ENCODE measurements around the gene RGL4. TPM values are rescaled to one million over a fixed set of nuclear protein-coding genes. Genes with fewer than 3 reads are reported as not detected.
A peak's percentile ranks its signal among the peaks of the same experiment; 100 is the strongest.
"Not testable (repeated sequence)": the region's sequence is repeated elsewhere in the genome, so short reads cannot be mapped to it uniquely, and the experiment has no call there.

RGL4 gene
- polyA plus RNA-seq, 3 donors, result 2.3 to 6.7 (median 2.8) TPM

DNA sequence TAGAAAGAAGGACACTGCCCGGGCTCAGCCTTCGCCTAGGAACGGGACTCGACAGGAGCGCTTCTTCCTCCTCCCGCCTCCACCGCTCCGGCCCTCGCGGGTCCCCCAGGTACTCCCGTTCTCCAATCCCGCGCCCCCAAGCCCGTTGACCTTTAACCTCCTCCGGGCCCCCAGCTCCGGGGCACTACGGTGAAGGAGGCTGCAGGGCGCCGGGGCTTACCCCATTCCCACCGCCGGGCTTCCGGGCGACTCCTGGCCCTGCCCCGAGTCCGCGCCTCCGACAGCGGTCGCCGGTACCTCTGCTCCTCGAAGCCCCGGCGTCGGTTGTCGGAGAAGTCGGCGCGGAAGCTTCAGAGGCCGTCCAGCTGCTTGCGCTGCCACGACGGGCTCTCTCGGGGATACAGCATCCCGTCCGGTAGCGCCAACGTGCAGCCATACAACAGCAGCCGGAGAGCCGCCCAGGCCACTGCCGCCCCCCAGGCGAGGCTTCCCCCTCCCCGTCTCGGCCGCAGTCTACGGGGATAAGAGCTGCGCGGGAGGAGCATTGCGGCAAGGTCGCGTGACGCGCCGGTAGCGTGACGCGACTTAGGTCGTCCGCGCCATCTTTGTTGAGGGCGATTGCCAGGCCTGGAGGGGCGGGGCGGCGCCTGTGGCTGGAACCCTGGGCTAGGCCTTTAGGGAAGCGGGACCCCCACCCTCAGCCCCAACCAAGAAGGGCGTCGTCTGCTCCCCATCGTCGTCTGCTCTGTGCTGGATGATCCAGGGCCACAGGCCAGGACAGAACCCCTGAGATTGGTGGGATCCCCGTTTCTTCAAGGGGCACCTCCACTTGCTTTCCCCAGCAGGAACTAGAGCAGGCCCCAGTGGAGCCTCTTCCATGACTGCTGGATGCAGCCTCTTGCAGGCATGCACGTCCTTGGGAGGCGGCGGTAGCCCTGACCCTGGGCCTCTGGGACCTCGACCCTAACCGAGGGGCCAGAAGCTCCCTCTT is 26.3 kb downstream of the RGL4 start:
- DNase-seq (ENCODE audit: extremely low read depth in 1 of 11, low read depth in 9 of 11, low spot score in 4 of 11), result peak; percentile 64 to 84 (median 80)

DNA sequence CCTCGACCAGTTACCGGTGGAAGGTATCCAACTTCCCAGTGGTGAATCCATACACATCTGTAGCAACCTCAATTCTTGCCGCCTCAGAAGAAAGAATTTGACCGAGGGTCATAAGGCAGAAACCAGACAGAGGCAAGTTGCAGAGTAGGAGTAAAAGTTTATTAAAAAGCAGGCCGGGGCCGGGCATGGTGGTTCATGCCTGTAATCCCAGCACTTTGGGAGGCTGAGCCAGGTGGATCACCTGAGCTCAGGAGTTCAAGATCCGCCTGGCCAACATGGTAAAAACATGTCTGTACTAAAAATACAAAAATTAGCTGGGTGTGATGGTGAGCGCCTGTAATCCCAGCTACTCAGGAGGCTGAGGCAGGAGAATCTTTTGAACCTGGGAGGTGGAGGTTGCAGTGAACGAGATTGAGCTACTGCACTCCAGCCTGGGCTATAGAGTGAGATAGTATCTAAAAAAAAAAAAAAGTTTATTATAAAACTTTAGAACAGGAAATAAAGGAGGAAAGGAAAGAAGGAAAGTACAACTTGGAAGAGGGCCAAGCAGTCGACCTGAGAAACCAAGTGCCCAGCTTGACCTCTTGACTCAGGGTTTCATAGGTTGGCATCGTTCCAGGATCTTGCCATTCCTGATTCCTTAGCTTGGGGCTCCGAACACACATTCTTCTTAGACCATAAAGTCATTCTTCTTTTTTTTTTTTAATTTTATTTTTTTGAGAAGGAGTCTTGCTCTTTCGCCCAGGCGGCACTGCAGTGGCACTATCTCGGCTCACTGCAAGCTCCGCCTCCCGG is 27.8 kb downstream of the RGL4 start:
- peak in 1 of 11 donors; percentile 9 for DNase-seq (ENCODE audit: extremely low read depth in 1 of 11, low read depth in 9 of 11, low spot score in 4 of 11)

DNA sequence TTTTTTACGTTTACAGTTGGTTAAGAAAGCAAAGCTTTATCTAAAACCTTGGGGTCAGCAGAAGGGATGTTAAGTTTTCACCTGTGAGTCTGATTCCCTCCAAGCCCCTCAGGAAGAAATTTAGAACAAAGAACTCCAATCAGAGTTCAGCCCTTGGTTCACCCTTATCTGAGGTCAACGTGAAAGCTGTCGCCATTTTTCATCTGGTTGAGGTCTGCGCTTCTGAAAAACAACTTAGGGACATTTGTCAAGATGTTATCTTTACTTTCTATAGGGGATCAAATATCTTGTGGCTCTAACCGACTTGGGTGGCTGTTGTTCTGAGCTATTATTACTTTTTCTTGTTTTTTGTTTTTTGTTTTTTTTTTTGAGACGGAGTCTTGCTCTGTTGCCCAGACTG is 30.0 kb downstream of the RGL4 start:
- no peak for DNase-seq (ENCODE audit: extremely low read depth in 1 of 11, low read depth in 9 of 11, low spot score in 4 of 11)

DNA sequence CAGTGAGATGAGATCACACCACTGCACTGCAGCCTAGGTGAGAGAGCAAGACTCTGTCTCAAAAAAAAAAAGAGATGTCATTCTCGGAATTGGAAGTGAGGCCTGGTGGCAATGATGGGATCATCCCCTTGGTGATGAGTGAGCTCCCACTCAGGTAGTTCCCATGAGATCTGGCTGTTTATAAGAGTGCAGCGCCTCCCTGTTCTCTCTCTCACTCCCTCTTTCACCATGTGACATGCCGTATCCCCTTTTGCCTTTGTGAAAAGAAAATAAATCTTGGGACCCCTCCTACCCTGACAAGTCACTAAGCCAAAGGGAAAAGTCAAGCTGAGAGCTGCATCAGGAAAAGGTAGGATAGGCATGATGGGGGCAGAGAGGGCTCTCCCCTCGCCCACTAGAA is 31.3 kb downstream of the RGL4 start:
- DNase-seq (ENCODE audit: extremely low read depth in 1 of 11, low read depth in 9 of 11, low spot score in 4 of 11), result no peak

DNA sequence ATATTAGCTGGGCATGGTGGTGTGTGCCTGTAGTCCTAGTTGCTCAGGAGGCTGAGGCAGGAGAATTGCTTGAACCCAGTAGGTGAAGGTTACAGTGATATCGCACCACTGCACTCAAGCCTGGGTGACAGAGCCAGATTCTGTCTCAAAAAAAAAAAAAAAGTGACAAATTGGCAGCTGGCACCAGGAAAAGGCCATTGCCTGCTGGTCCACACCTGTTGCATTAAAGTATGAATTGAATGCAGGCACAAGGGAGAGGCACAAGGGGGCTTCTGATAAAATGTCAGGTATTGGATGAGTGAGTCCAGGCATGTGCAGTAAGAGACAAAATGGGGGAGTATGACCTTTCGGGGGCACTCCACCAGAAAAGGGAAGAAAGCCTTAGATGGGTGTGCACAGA is 31.9 kb downstream of the RGL4 start:
- DNase-seq (ENCODE audit: extremely low read depth in 1 of 11, low read depth in 9 of 11, low spot score in 4 of 11), result no peak

DNA sequence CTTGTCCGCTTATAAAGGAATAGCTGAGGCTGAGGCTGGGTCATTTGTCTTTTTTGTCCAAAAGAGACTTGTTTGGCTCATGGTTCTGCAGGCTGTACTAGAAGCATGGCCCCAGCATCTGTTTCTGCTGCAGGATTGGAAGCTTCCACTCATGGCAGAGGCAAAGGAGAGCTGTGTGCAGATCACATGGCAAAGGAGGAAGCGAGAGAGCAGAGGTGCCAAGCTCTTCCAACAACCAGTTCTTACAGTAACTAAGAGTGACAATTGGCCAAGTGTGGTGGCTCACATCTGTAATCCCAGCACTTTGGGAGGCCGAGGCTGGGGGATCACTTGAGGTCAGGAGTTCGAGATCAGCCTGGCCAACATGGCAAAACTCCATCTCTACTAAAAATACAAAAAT is 37.3 kb downstream of the RGL4 start:
- not testable (repeated sequence) for DNase-seq (ENCODE audit: extremely low read depth in 1 of 11, low read depth in 9 of 11, low spot score in 4 of 11)

DNA sequence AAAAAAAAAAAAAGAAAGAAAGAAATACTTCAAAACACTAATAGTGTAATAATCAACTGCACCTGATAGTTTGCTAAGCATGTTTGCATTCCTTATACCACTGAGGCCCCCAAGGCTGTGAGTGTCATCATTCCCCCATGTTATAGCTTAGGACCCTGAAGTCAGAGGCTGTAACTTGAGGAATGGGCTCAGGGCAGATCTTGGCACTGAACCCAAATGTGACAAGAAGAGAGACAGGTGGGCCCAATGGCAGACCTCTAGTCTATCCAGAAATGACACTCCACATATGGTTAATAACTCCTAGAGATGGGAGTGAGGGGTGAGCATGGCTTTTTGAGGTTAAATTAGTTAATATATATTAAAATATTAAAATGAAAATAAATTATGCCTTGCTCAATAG is 46.9 kb downstream of the RGL4 start:
- no peak for DNase-seq (ENCODE audit: extremely low read depth in 1 of 11, low read depth in 9 of 11, low spot score in 4 of 11)

DNA sequence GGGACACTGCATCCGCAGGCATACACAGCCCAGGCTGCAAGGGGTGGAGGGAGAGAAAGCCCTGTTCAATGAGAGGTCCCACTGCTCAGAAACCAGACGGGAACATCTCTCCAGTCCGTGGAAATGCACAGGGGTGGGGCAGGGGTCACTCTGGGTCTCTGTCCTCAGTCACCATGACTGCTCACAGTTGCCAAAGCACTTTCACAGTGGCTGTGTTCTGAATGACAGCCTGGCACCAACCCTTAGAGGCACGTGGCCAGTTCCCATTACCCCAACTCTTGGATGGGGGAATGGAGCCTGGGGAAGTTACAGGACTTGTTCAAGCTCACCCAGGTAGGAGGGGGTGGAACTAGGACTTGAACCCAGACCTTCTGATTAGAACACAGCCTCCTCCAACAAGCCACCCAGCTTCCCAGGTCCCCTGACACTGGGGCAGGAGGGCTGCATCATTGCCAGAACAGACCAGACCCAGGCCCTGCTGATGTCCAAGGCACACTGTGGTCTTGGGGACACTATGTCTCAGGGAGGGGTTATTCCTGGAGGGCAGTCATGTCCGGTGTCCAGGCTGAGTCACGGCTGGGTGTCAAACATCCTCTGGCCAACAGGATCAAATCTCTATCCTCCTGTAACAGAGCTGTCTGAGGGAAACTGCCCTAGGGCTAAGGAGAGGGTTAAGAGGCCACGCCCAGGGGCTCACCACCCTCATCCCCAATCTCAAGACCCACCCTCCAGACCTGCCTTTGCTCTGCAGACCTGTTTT is 51.9 kb downstream of the RGL4 start:
- DNase-seq (ENCODE audit: extremely low read depth in 1 of 11, low read depth in 9 of 11, low spot score in 4 of 11), result no peak

DNA sequence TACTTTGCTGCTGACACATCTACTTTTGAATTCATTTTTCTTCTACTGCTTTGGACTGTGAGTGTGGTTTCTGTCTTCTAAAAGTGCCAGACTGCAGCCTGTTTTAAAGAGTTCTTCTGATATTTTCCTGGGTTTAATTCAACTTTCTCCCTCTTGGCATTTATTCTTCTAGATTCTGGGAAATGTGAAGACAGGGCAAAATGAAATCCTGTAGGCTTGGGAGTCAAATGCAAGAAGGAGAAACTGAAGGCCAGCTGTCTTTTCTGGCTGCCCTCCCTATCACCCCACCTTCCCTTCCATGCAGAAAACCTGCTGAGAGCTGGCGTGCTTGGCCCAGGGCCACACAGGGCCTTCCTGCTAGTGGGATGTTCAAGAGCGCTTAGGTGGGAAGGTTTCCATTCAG is 52.5 kb downstream of the RGL4 start:
- no peak for DNase-seq (ENCODE audit: extremely low read depth in 1 of 11, low read depth in 9 of 11, low spot score in 4 of 11)

DNA sequence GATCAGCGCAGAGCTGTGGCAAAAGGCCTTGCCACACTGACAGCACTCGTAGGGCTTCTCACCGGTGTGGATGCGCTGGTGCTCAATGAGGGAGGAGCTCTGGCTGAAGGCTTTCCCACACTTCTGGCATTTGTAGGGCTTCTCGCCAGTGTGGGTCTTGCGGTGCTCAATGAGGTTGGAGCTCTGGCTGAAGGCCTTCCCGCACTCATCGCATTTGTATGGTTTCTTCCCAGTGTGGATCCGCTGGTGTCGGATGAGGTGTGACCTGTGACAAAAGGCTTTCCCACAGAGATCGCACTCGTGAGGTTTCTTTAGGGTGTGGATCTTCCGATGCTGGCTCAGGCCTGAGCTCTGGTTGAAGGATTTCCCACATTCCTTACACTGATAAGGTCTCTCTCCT is 53.2 kb downstream of the RGL4 start:
- DNase-seq (ENCODE audit: extremely low read depth in 1 of 11, low read depth in 9 of 11, low spot score in 4 of 11), result no peak

DNA sequence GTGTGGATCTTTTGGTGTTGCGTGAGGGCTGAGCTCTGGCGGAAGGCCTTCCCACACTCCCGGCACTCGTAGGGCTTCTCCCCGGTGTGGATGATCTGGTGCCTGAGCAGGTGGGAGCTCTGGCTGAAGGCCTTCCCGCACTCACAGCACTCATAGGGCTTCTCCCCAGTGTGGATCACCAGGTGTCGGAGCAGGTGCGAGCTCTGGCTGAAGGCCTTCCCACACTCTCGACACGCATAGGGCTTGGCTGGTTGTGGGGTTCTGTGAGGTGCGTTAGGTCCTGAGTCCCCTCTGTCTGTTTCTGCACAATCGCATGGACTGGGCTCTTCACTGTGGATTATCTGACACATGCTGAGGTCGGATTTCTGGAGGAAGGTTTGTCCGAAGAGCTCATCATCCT is 53.7 kb downstream of the RGL4 start:
- no peak for DNase-seq (ENCODE audit: extremely low read depth in 1 of 11, low read depth in 9 of 11, low spot score in 4 of 11)

DNA sequence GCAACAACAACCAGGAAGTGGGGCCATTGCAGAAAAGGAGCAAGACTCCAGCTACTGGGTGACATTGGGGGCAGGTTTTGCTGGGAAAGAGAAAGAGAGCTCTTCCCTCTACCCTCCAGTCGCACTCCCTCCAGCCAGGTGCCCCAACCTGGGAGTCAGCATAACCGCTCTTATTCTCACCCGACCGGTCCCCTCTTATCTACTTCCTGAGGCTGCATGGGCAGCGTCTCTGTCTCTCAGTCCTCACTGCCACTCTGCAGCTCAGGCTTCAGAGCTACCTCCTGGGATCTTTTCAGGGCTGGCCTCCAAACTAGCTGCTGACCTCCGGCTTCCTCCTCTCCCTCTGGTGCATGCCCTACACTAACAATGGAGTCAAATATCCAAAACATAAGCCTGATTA is 55.0 kb downstream of the RGL4 start:
- DNase-seq (ENCODE audit: extremely low read depth in 1 of 11, low read depth in 9 of 11, low spot score in 4 of 11), result no peak

Other genes with a start within 250 kb of the RGL4 start
- gene IGLL1, start 110.7 kb upstream of the RGL4 start, polyA plus RNA-seq (ENCODE audit: insufficient read length in 3 of 3), result 1 to 10 TPM in 1 of 3 donors, under 1 TPM in 2; 0.28 to 1.9 (median 0.88) TPM
- 1 to 10 TPM; 1.9 to 3.3 (median 2.9) TPM for gene DRICH1, start 58.7 kb upstream of the RGL4 start, polyA plus RNA-seq (ENCODE audit: insufficient read length in 3 of 3)
- 1 to 10 TPM; 5.9 to 7.6 (median 5.9) TPM for gene ZNF70, start 60.1 kb downstream of the RGL4 start, polyA plus RNA-seq (ENCODE audit: insufficient read length in 3 of 3)
- gene VPREB3, start 63.4 kb downstream of the RGL4 start, polyA plus RNA-seq (ENCODE audit: insufficient read length in 3 of 3), result 1 to 10 TPM in 1 of 3 donors, under 1 TPM in 2; 0.50 to 1.2 (median 0.96) TPM
- 1 to 10 TPM; 2.4 to 3.5 (median 3.2) TPM for gene C22orf15, start 72.0 kb downstream of the RGL4 start, polyA plus RNA-seq (ENCODE audit: insufficient read length in 3 of 3)
- gene CHCHD10, start 77.0 kb downstream of the RGL4 start, polyA plus RNA-seq (ENCODE audit: insufficient read length in 3 of 3), result 100 to 1,000 TPM in 1 of 3 donors, 10 to 100 TPM in 2; 62.2 to 122 (median 98.4) TPM
- gene MMP11, start 81.8 kb downstream of the RGL4 start, polyA plus RNA-seq (ENCODE audit: insufficient read length in 3 of 3), result 10 to 100 TPM; 16.8 to 21.6 (median 20.2) TPM
- 100 to 1,000 TPM; 158 to 212 (median 202) TPM for gene SMARCB1, start 96.0 kb downstream of the RGL4 start, polyA plus RNA-seq (ENCODE audit: insufficient read length in 3 of 3)
- 1 to 10 TPM; 3.8 to 6.4 (median 6.0) TPM for gene DERL3, start 148.0 kb downstream of the RGL4 start, polyA plus RNA-seq (ENCODE audit: insufficient read length in 3 of 3)
- gene SLC2A11, start 166.9 kb downstream of the RGL4 start, polyA plus RNA-seq (ENCODE audit: insufficient read length in 3 of 3), result 10 to 100 TPM; 28.2 to 53.7 (median 31.6) TPM
- 100 to 1,000 TPM; 170 to 335 (median 300) TPM for gene MIF, start 203.4 kb downstream of the RGL4 start, polyA plus RNA-seq (ENCODE audit: insufficient read length in 3 of 3)

All from renal cortex interstitium (tissue), 11 donors.